Sigmoid colon (tissue), 7 donors: ENCODE results near the gene CMTM3. TPM values are rescaled to one million over a fixed set of nuclear protein-coding genes. Genes with fewer than 3 reads are reported as not detected.

Source experiments
- DNase-seq: peaks from one replicate; pipeline ENCODE4 v3.0.0-alpha.2; 2019
- H3K27ac ChIP-seq, 4 donors: fragments of 200-600 bp; sonication (generic); one replicate each; pipeline ENCODE4 v1.5.1; 2016 to 2019; ENCODE audit warnings: mild to moderate bottlenecking in 1 of 4
- H3K27me3 ChIP-seq, 3 donors: fragments of 200-600 bp; sonication (generic); one replicate each; pipeline ENCODE4 v1.5.1; 2019; ENCODE audit warnings: mild to moderate bottlenecking in 1 of 3
- H3K36me3 ChIP-seq, 4 donors: fragments of 200-600 bp; sonication (generic); one replicate each; pipeline ENCODE4 v1.5.1; 2016 to 2019
- H3K4me1 ChIP-seq, 4 donors: fragments of 200-600 bp; sonication (generic); one replicate each; pipeline ENCODE4 v1.5.1; 2017 to 2019
- H3K4me3 ChIP-seq, 4 donors: fragments of 200-600 bp; sonication (generic); one replicate each; pipeline ENCODE4 v1.5.1; 2017 to 2019; ENCODE audit warnings: mild to moderate bottlenecking in 2 of 4, moderate library complexity in 1 of 4
- H3K9me3 ChIP-seq, 4 donors: fragments of 200-600 bp in 3 of 4; sonication (generic) in 3 of 4; one replicate each; pipeline versions ENCODE4 v1.5.1 to v1.6.1; 2013 to 2019
- CTCF ChIP-seq, 4 experiments: fragments of 450-650 bp in 3 of 4; fragments of 200-600 bp in 1 of 4; IDR thresholded peaks; one replicate each; pipeline ENCODE4 v1.5.1; 2016 to 2019; ENCODE audit warnings: antibody characterized with exemption in 4 of 4, mild to moderate bottlenecking in 3 of 4, moderate library complexity in 2 of 4
- EP300 ChIP-seq, 4 donors: sonication (generic); formaldehyde crosslinking; IDR thresholded peaks; one replicate each; pipeline ENCODE4 v1.6.1; 2017; ENCODE audit warnings: antibody characterized with exemption in 4 of 4
- POLR2A ChIP-seq, 2 donors: fragments of 450-650 bp; IDR thresholded peaks; one replicate each; pipeline ENCODE4 v1.6.1; 2016; ENCODE audit warnings: antibody characterized with exemption in 2 of 2, mild to moderate bottlenecking in 2 of 2, moderate library complexity in 2 of 2
- POLR2AphosphoS5 ChIP-seq, 4 donors: sonication (generic); formaldehyde crosslinking; IDR thresholded peaks; one replicate each; pipeline ENCODE4 v1.6.1; 2017; ENCODE audit warnings: antibody characterized with exemption in 4 of 4
- WGBS, 2 donors: extraction: QIAGEN DNeasy Blood & Tissue Kit; methylation state at CpG; one replicate each; pipeline ENCODE4 v1.1.7; 2013; 5-methylcytosine and 5-hydroxymethylcytosine counted together
- intact Hi-C: fragments of 100-400 bp; cut with DNase I; formaldehyde crosslinking; loops from one replicate; pipeline ENCODE4 v1.15.1; 2023
- polyA plus RNA-seq, 3 donors: library from polyadenylated mRNA; stranded (reverse); fragments of 200-250 nt; gene quantifications; one replicate each; pipeline ENCODE4 v1.2.3, GENCODE V29; 2013
- total RNA-seq, 4 donors: library from RNA; depleted of rRNA; stranded (reverse); fragments of >200 nt; gene quantifications; one replicate each; pipeline ENCODE4 v1.1.0, GENCODE V29; 2016
- donor health status: healthy with polysubstance abuse.
- donor health status: Bipolar disorder and iron deficiency.
- donor health status: healthy.

The CMTM3 gene
- total and polyA plus RNA-seq, 7 donors = 8.6 to 18.8 (median 15.5) TPM

GRCh38 chr16:66585481-66586239, 18.8 kb upstream of the CMTM3 start:
- WGBS, 2 donors = 63 to 87% methylated on average over 10 of the region's 10 CpGs
- H3K36me3 ChIP-seq = no peaks in the 10 kb centered on the region
- H3K27ac ChIP-seq = no peak overlapping the region
- no peak overlapping the region for H3K4me3 ChIP-seq
- no peaks in the 10 kb centered on the region for H3K27me3 ChIP-seq
- intact Hi-C loops = no loop called here
- H3K9me3 ChIP-seq = no peaks in the 10 kb centered on the region
- H3K4me1 ChIP-seq = no peaks in the 10 kb centered on the region
- TF ChIP-seq EP300 (IDR thresholded peaks at IDR 0.05) = no peak
- TF ChIP-seq POLR2AphosphoS5 (IDR thresholded peaks at IDR 0.05) = no peak
- no peak for TF ChIP-seq CTCF (IDR thresholded peaks at IDR 0.05)
- no peak for TF ChIP-seq POLR2A (IDR thresholded peaks at IDR 0.05)
- DNase-seq = no peak

- no peaks in the 10 kb centered on the region for H3K4me1 ChIP-seq
- no peak overlapping the region for H3K4me3 ChIP-seq
- no peak for DNase-seq
- no peaks in the 10 kb centered on the region for H3K36me3 ChIP-seq
- H3K27ac ChIP-seq = peak overlapping the region in 1 of 4 donors; percentile 34
- TF ChIP-seq CTCF (IDR thresholded peaks at IDR 0.05) = no peak
- no peak for TF ChIP-seq EP300 (IDR thresholded peaks at IDR 0.05)
- TF ChIP-seq POLR2A (IDR thresholded peaks at IDR 0.05) = no peak
- no peak for TF ChIP-seq POLR2AphosphoS5 (IDR thresholded peaks at IDR 0.05)
- H3K9me3 ChIP-seq = no peaks in the 10 kb centered on the region
- 62 to 82% methylated on average over 7 of the region's 7 CpGs for WGBS, 2 donors
- intact Hi-C loops = no loop called here
- H3K27me3 ChIP-seq = no peaks in the 10 kb centered on the region
These were observed 16.5 kb upstream of the CMTM3 start for GRCh38 chr16:66587881-66588600.

GRCh38 chr16:66588981-66589713, 15.4 kb upstream of the CMTM3 start:
- Histone ChIP-seq H3K4me3 (no peak overlapping the region), H3K27me3 (no peaks in the 10 kb centered on the region), H3K36me3 (no peaks in the 10 kb centered on the region), H3K9me3 (peaks cover 0 to 4% (median 0%) of the 10 kb centered on the region in 4 donors), H3K27ac (no peak overlapping the region), H3K4me1 (no peaks in the 10 kb centered on the region)
- TF ChIP-seq POLR2AphosphoS5 (IDR thresholded peaks at IDR 0.05) (no peak), POLR2A (IDR thresholded peaks at IDR 0.05) (no peak), CTCF (IDR thresholded peaks at IDR 0.05) (peak in 3 of 4 experiments; percentile 14 to 23 (median 15)), EP300 (IDR thresholded peaks at IDR 0.05) (no peak)
- intact Hi-C loops = no loop called here
- DNase-seq = peak; percentile 71
- WGBS, 2 donors = 89 to 92% methylated on average over 8 of the region's 8 CpGs

- DNase-seq = no peak
- 47 to 83% methylated on average over 8 of the region's 8 CpGs for WGBS, 2 donors
- H3K27me3 ChIP-seq = no peaks in the 10 kb centered on the region
- peaks cover 0 to 4% (median 0%) of the 10 kb centered on the region in 4 donors for H3K9me3 ChIP-seq
- no peaks in the 10 kb centered on the region for H3K36me3 ChIP-seq
- no peak overlapping the region for H3K4me3 ChIP-seq
- intact Hi-C loops = no loop called here
- TF ChIP-seq POLR2A (IDR thresholded peaks at IDR 0.05) (no peak), POLR2AphosphoS5 (IDR thresholded peaks at IDR 0.05) (no peak), CTCF (IDR thresholded peaks at IDR 0.05) (no peak), EP300 (IDR thresholded peaks at IDR 0.05) (no peak)
- no peak overlapping the region for H3K27ac ChIP-seq
- no peaks in the 10 kb centered on the region for H3K4me1 ChIP-seq
These were observed 14.2 kb upstream of the CMTM3 start for GRCh38 chr16:66590322-66590721.
